DOHH2 (cell line): Measurements from ENCODE around the gene PHF21A.

Experiments used
- H3F3A ChIP-seq: fragments of 200-600 bp; sonication (generic), shearing (Covaris generic); 2 replicates; pipeline ENCODE4 v1.6.0; 2016; ENCODE audit warnings: antibody characterized with exemption, mild to moderate bottlenecking; ENCODE audit not compliant: control insufficient read depth, insufficient read depth
- H3K27ac ChIP-seq: fragments of 200-600 bp; sonication (generic); 2 replicates; pipeline ENCODE4 v1.5.1; 2014; ENCODE audit warnings: low read depth, mild to moderate bottlenecking, low read length, moderate library complexity
- H3K27me3 ChIP-seq: fragments of 200-600 bp; sonication (generic); 2 replicates; pipeline ENCODE4 v1.6.1; 2014; ENCODE audit warnings: mild to moderate bottlenecking, low read length, mixed read lengths; ENCODE audit not compliant: control insufficient read depth
- H3K36me3 ChIP-seq: fragments of 200-600 bp; sonication (generic); 2 replicates; pipeline ENCODE4 v1.6.1; 2014; ENCODE audit warnings: mild to moderate bottlenecking, low read length, moderate library complexity, mixed read lengths; ENCODE audit not compliant: control insufficient read depth
- H3K4me1 ChIP-seq: fragments of 200-600 bp; sonication (generic); 2 replicates; pipeline ENCODE4 v1.6.1; 2014; ENCODE audit warnings: mild to moderate bottlenecking, low read length, mixed read lengths; ENCODE audit not compliant: control insufficient read depth
- H3K4me2 ChIP-seq: fragments of 200-600 bp; sonication (generic); 2 replicates; pipeline ENCODE4 v1.6.0; 2014; ENCODE audit warnings: mild to moderate bottlenecking, low read length, moderate library complexity
- H3K4me3 ChIP-seq: fragments of 200-600 bp; sonication (generic); 2 replicates; pipeline ENCODE4 v1.5.1; 2014; ENCODE audit warnings: mild to moderate bottlenecking, low read length, mixed read lengths
- H3K79me2 ChIP-seq: fragments of 200-600 bp; sonication (generic); 2 replicates; pipeline ENCODE4 v1.6.1; 2014; ENCODE audit warnings: mild to moderate bottlenecking, low read length, mixed read lengths; ENCODE audit not compliant: control insufficient read depth
- H3K9me2 ChIP-seq: fragments of 200-600 bp; sonication (generic); replicated peaks from 2 replicates; pipeline ENCODE4 v1.6.1; 2014; ENCODE audit warnings: mild to moderate bottlenecking, low read length, mixed read lengths; ENCODE audit not compliant: control insufficient read depth
- H3K9me3 ChIP-seq: fragments of 200-600 bp; sonication (generic); 2 replicates; pipeline ENCODE4 v1.6.1; 2014; ENCODE audit warnings: antibody characterized with exemption, low read length, mixed read lengths; ENCODE audit not compliant: control insufficient read depth, insufficient read depth
- H4K20me1 ChIP-seq: fragments of 200-600 bp; sonication (generic); 2 replicates; pipeline ENCODE4 v1.6.0; 2014; ENCODE audit warnings: low read depth, mild to moderate bottlenecking, antibody characterized with exemption, low read length, moderate library complexity; ENCODE audit not compliant: control insufficient read depth, insufficient read depth
- EZH2phosphoT487 ChIP-seq: fragments of 200-600 bp; sonication (generic); IDR thresholded peaks from 2 replicates; pipeline ENCODE4 v1.6.1; 2017; ENCODE audit warnings: borderline replicate concordance, mild to moderate bottlenecking, antibody characterized with exemption, low read length, moderate library complexity, mixed read lengths
- TF ChIP-seq, protein P1 (sequence below): fragments of 200-600 bp; sonication (generic); IDR thresholded peaks from one replicate; pipeline ENCODE4 v1.5.1; 2014; ENCODE audit warnings: antibody characterized with exemption, mild to moderate bottlenecking, low read depth, low read length; ENCODE audit not compliant: poor library complexity, severe bottlenecking

The PHF21A gene

DNA sequence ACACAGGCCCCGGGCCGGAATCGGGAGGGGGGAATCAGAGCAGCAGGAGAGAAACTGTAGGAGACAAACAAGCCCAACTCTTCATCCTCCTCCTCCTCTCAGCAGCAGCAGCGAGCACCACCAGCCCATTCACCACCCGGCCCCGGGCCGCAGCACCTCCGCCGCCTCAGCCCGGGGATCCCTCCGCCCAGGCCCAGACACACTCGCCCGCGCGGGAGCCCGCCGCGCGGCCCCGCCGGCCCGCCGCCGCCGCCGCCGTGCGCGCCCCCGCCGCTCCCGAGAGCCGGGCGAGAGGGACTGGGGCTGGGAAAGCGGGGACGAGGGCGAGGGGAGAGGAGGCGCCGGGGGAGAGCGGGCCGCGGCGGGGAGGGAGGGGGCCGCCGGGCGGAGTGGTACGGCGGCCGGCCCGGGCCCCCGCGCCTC lies at the start of gene PHF21A:
Gene PHF21A (minus strand): TSS at position 154 of the 423 bp plus-strand sequence. CDS start 37,235 bp downstream, outside the sequence.
- peaks cover 41% of the 10 kb centered on the region for H3K79me2 ChIP-seq
- no peaks in the 10 kb centered on the region for H3K27me3 ChIP-seq
- H4K20me1 ChIP-seq, result no peaks in the 10 kb centered on the region
- no peaks in the 10 kb centered on the region for H3K9me2 ChIP-seq
- H3K9me3 ChIP-seq, result no peaks in the 10 kb centered on the region
- H3K4me2 ChIP-seq, result peak within 1 kb of the TSS; percentile 93
- peak within 1 kb of the TSS; percentile 96 for H3K27ac ChIP-seq
- peak within 1 kb of the TSS; percentile 91 for H3K4me3 ChIP-seq
- H3K36me3 ChIP-seq, result peaks cover 3% of the 10 kb centered on the region; the same call in 1 of the 2 replicates
- peaks cover 28% of the 10 kb centered on the region for H3K4me1 ChIP-seq
- peaks cover 30% of the 10 kb centered on the region for H3F3A ChIP-seq
- TF ChIP-seq EZH2phosphoT487, result no peak
- TF ChIP-seq, protein P1, sequence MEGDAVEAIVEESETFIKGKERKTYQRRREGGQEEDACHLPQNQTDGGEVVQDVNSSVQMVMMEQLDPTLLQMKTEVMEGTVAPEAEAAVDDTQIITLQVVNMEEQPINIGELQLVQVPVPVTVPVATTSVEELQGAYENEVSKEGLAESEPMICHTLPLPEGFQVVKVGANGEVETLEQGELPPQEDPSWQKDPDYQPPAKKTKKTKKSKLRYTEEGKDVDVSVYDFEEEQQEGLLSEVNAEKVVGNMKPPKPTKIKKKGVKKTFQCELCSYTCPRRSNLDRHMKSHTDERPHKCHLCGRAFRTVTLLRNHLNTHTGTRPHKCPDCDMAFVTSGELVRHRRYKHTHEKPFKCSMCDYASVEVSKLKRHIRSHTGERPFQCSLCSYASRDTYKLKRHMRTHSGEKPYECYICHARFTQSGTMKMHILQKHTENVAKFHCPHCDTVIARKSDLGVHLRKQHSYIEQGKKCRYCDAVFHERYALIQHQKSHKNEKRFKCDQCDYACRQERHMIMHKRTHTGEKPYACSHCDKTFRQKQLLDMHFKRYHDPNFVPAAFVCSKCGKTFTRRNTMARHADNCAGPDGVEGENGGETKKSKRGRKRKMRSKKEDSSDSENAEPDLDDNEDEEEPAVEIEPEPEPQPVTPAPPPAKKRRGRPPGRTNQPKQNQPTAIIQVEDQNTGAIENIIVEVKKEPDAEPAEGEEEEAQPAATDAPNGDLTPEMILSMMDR, result no peak

DNA sequence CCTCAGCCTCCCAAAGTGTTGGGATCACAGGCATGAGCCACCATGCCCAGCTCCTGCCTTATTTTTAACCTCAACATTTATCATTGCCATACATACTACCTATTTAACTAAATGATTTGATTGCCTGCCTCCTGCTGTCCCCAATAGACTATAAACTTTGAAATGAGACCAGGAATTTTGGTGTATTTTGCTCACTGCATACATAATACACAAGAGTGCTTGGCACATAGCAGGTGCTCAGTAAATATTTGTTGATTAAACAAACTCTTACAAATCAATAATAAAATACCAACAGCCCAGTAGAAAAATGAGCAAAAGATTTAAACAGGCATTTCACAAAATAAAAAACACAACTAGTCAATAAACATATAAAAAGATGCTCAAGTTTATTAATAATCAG lies 49.5 kb upstream of the PHF21A start:
- Histone ChIP-seq H3K79me2 (no peaks in the 10 kb centered on the region), H3K4me2 (no peak overlapping the region), H3K27ac (no peak overlapping the region), H4K20me1 (no peaks in the 10 kb centered on the region), H3K9me3 (no peaks in the 10 kb centered on the region), H3K4me1 (no peaks in the 10 kb centered on the region), H3K27me3 (peaks cover 4% of the 10 kb centered on the region; the same call in 1 of the 2 replicates), H3K36me3 (no peaks in the 10 kb centered on the region), H3K9me2 (no peaks in the 10 kb centered on the region), H3F3A (no peaks in the 10 kb centered on the region), H3K4me3 (no peak overlapping the region)
- TF ChIP-seq, protein P1, result no peak
- no peak for TF ChIP-seq EZH2phosphoT487

DNA sequence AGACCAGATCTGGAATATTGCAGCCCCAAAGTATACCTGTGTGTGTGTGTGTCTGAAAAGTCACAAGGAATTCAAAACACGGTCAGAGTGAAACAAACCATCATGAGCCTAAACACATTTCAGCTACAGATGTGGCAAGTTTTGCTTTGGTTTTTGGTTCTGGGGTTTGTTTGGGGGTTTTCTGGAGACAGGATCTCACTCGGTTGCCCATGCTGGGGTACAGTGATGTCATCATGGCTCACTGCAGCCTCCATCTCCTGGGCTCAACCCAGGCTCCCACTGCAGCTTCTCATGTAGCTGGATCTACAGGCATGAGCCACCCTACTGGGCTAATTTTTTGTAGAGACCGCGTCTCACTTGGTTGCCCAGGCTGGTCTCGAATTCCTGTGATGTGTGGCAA lies 41.4 kb upstream of the PHF21A start:
- no peak overlapping the region for H3K4me3 ChIP-seq
- H4K20me1 ChIP-seq, result no peaks in the 10 kb centered on the region
- H3K9me3 ChIP-seq, result no peaks in the 10 kb centered on the region
- no peak overlapping the region for H3K4me2 ChIP-seq
- no peaks in the 10 kb centered on the region for H3K36me3 ChIP-seq
- H3F3A ChIP-seq, result no peaks in the 10 kb centered on the region
- no peaks in the 10 kb centered on the region for H3K9me2 ChIP-seq
- no peak for TF ChIP-seq EZH2phosphoT487
- TF ChIP-seq, protein P1, result no peak
- H3K27ac ChIP-seq, result no peak overlapping the region
- 0 out of 2 replicates have a peak, but pooled peaks cover 5% of the 10 kb centered on the region for H3K27me3 ChIP-seq
- no peaks in the 10 kb centered on the region for H3K4me1 ChIP-seq
- no peaks in the 10 kb centered on the region for H3K79me2 ChIP-seq
